Activated CD4-positive, alpha-beta T cell treated with anti-CD3 and anti-CD28 coated beads for 24 hours (primary cell): ENCODE data around the gene UBB.

Source experiments
- DNase-seq, 2 donors: peaks; one replicate each; pipeline ENCODE4 v3.0.0-alpha.2; 2020; ENCODE audit warnings: low read depth in 2 of 2

Gene UBB

GRCh38 chr17:16380640-16381495 lies at the start of gene UBB:
Gene UBB (plus strand): TSS chr17:16381091. CDS start chr17:16381908, 817 bp downstream.
- DNase-seq: peak; percentile 87

- no peak for DNase-seq
These were observed 42.5 kb upstream of the UBB start for GRCh38 chr17:16338391-16338790.

GRCh38 chr17:16339402-16339801 lies 41.5 kb upstream of the UBB start:
- no peak for DNase-seq

GRCh38 chr17:16339959-16340358 lies 40.9 kb upstream of the UBB start:
- DNase-seq: no peak

GRCh38 chr17:16342979-16343378 lies 37.9 kb upstream of the UBB start:
- DNase-seq: no peak

GRCh38 chr17:16343569-16343968 lies 37.3 kb upstream of the UBB start:
- DNase-seq: no peak

GRCh38 chr17:16345565-16345964 lies 35.3 kb upstream of the UBB start:
- DNase-seq: no peak

- DNase-seq: no peak
These were observed 34.1 kb upstream of the UBB start for GRCh38 chr17:16346721-16347271.

GRCh38 chr17:16348586-16348985 lies 32.3 kb upstream of the UBB start:
- DNase-seq: no peak

- DNase-seq: no peak
These were observed 31.5 kb upstream of the UBB start for GRCh38 chr17:16349431-16349830.

GRCh38 chr17:16351831-16352230 lies 29.1 kb upstream of the UBB start:
- DNase-seq: no peak

- DNase-seq: peak; percentile 11 to 35
These were observed 28.6 kb upstream of the UBB start for GRCh38 chr17:16352303-16352666.

- peak; percentile 20 to 21 for DNase-seq
These were observed 28.1 kb upstream of the UBB start for GRCh38 chr17:16352667-16353316.

GRCh38 chr17:16353317-16354174 lies 27.3 kb upstream of the UBB start, which contains the start of gene CENPV:
Gene CENPV (minus strand): TSS chr17:16353469. CDS start chr17:16353436, 33 bp downstream.
- peak; percentile 50 to 51 for DNase-seq

GRCh38 chr17:16354585-16354984 lies 26.3 kb upstream of the UBB start:
- no peak for DNase-seq

- DNase-seq: no peak
These were observed 22.5 kb upstream of the UBB start for GRCh38 chr17:16358394-16358793.

- no peak for DNase-seq
These were observed 19.0 kb upstream of the UBB start for GRCh38 chr17:16361874-16362273.

GRCh38 chr17:16363749-16364536 lies 16.9 kb upstream of the UBB start:
- peak; percentile 61 to 76 for DNase-seq

- DNase-seq: no peak
These were observed 16.3 kb upstream of the UBB start for GRCh38 chr17:16364625-16365024.

- no peak for DNase-seq
These were observed 9.1 kb upstream of the UBB start for GRCh38 chr17:16371742-16372141.
